CD4-positive, alpha-beta T cell (primary cell): ENCODE measurements around the gene RPS14. TPM values are rescaled to one million over a fixed set of nuclear protein-coding genes. Genes with fewer than 3 reads are reported as not detected.

ENCODE experiments used
- ATAC-seq: fragments of 200-7000 bp; cut with Tn5 transposase; one replicate; pipeline ENCODE4 v1.10.0; 2022; ENCODE audit warnings: mild to moderate bottlenecking; ENCODE audit not compliant: poor library complexity
- CTCF ChIA-PET: fragments of 350-600 bp; sonication (Branson Sonifier 250); formaldehyde crosslinking; loops from one replicate; lab custom pipeline; 2021; ENCODE audit warnings: antibody characterized with exemption, inconsistent platforms; lab: Charles Lee
- POLR2A ChIA-PET: fragments of 350-600 bp; sonication (Branson Sonifier 250); formaldehyde crosslinking; loops from one replicate; lab custom pipeline; 2021; ENCODE audit warnings: antibody characterized with exemption, inconsistent platforms; lab: Charles Lee
- DNase-seq, 14 experiments: peaks; one replicate each; pipeline ENCODE4 v3.0.0-alpha.2; 2013 to 2020; ENCODE audit warnings: mixed read lengths in 2 of 14
- H3K27ac ChIP-seq, 2 donors: one replicate each; pipeline versions ENCODE4 v1.5.1 to v1.7.0; 2013; ENCODE audit warnings: low read length in 2 of 2, low read depth in 1 of 2, mild to moderate bottlenecking in 1 of 2
- H3K27me3 ChIP-seq, 2 experiments: 1 replicate in 1 of 2; 2 replicates in 1 of 2; pipeline versions ENCODE4 v1.6.1 to v1.7.0; 2013; ENCODE audit warnings: low read length in 2 of 2, control low read depth in 1 of 2, mild to moderate bottlenecking in 1 of 2, moderate library complexity in 1 of 2; ENCODE audit not compliant: insufficient read depth in 2 of 2, control insufficient read depth in 1 of 2
- H3K36me3 ChIP-seq: one replicate; pipeline ENCODE4 v1.6.1; 2013; ENCODE audit warnings: low read length, control low read depth; ENCODE audit not compliant: insufficient read depth
- H3K4me1 ChIP-seq: one replicate; pipeline ENCODE4 v1.6.1; 2013; ENCODE audit warnings: low read length, control low read depth; ENCODE audit not compliant: insufficient read depth
- H3K4me3 ChIP-seq: one replicate; pipeline ENCODE4 v1.5.1; 2013; ENCODE audit warnings: mild to moderate bottlenecking, low read length, moderate library complexity
- H3K9me3 ChIP-seq, 2 experiments: 1 replicate in 1 of 2; 2 replicates in 1 of 2; pipeline versions ENCODE4 v1.6.1 to v1.7.0; 2013; ENCODE audit warnings: low read length in 2 of 2, mild to moderate bottlenecking in 2 of 2, control low read depth in 1 of 2, moderate library complexity in 1 of 2; ENCODE audit not compliant: control insufficient read depth in 1 of 2, insufficient read depth in 1 of 2
- H3K27ac Mint-ChIP-seq: one replicate; pipeline ENCODE4 v1.8.0; 2020; ENCODE audit warnings: mixed read lengths
- H3K27me3 Mint-ChIP-seq: one replicate; pipeline ENCODE4 v1.8.0; 2021; ENCODE audit warnings: mixed read lengths
- H3K36me3 Mint-ChIP-seq: one replicate; pipeline ENCODE4 v1.8.0; 2021; ENCODE audit warnings: low read depth, mixed read lengths
- H3K4me1 Mint-ChIP-seq: one replicate; pipeline ENCODE4 v1.8.0; 2021; ENCODE audit warnings: low read depth, mixed read lengths
- H3K4me3 Mint-ChIP-seq: one replicate; pipeline ENCODE4 v1.8.0; 2020; ENCODE audit warnings: mild to moderate bottlenecking, mixed read lengths
- H3K9me3 Mint-ChIP-seq: one replicate; pipeline ENCODE4 v1.8.0; 2020; ENCODE audit warnings: mixed read lengths
- intact Hi-C, 2 experiments: fragments of 100-400 bp; cut with DNase I in 1 of 2; cut with micrococcal nuclease in 1 of 2; formaldehyde crosslinking; loops; one replicate each; pipeline versions ENCODE4 v1.15.1 to v1.9.0; 2023 to 2025; cut with DNase I, micrococcal nuclease
- total RNA-seq, 174 experiments: library from RNA in 2 of 174; stranded (reverse) in 2 of 174; gene quantifications; one replicate each; pipeline ENCODE4 v1.2.3 and lab custom pipeline; 2021 to 2026
- TF ChIP-seq, protein P1 (sequence below): fragments of 200-600 bp; IDR thresholded peaks from one replicate; pipeline ENCODE4 v1.8.0; 2022; ENCODE audit warnings: antibody characterized with exemption, mild to moderate bottlenecking

The RPS14 gene
- total RNA-seq, 2 experiments from 2014 or later, result 5,224 to 5,317 TPM

DNA sequence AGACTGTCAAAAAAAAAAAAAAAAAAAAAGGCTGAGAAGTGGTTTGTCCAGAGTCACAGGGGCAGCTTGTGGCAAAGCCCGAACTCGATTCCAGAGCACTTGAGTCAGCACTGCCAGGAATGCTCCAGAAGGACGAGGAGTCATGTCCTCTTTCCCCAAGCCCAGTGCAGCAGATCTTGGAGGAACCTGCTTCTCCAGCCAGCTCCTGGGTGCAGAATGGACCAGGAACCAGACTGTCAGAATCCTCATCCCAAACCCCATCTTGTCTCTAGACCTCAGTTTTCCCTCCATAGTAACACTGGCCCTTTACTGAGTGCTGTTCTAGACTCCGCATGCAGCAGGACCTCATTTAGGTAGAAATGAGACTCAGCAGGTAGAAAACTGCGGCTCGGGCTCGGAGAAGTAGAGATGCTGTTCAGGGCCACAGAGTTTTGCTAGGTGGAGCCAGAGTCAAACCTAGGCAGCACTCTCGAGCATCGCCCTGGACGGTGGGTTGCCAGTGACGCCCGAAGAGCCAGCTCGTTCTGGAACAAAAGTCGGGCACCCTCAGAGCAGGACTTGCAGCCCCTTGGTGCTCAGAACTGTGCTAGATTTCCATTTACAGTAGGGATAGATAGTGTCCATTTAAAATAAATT, 52.3 kb downstream of the RPS14 start:
- Histone ChIP-seq H3K9me3 (no peaks in the 10 kb centered on the region), H3K4me3 (no peak overlapping the region), H3K27me3 (no peaks in the 10 kb centered on the region), H3K27ac (no peak overlapping the region), H3K4me1 (no peaks in the 10 kb centered on the region), H3K36me3 (peaks cover 91% of the 10 kb centered on the region)
- intact Hi-C loops, result loop anchor here in 1 of 2 experiments (2.0 kb wide), 1 partner anchor 40 kb away; no protein-coding TSS in a partner anchor
- no peaks in the 10 kb centered on the region for H3K27me3 Mint-ChIP-seq
- no peaks in the 10 kb centered on the region for H3K9me3 Mint-ChIP-seq
- H3K4me1 Mint-ChIP-seq, result no peaks in the 10 kb centered on the region
- no peak for DNase-seq
- peaks cover 94% of the 10 kb centered on the region for H3K36me3 Mint-ChIP-seq
- no peak overlapping the region for H3K4me3 Mint-ChIP-seq
- no peak for ATAC-seq
- CTCF ChIA-PET, result interaction anchor here (1.2 to 3.4 kb wide), 3 partner anchors 15 to 53 kb away, joined by 4 to 28 read pairs (median 19); partner anchors contain the start of genes CD74 and RPS14
- POLR2A ChIA-PET, result interaction anchor here (1.9 to 3.0 kb wide), 3 partner anchors 9 to 15 kb away, joined by 5 to 18 read pairs (median 13); partner anchors contain the start of gene CD74
- TF ChIP-seq, protein P1, sequence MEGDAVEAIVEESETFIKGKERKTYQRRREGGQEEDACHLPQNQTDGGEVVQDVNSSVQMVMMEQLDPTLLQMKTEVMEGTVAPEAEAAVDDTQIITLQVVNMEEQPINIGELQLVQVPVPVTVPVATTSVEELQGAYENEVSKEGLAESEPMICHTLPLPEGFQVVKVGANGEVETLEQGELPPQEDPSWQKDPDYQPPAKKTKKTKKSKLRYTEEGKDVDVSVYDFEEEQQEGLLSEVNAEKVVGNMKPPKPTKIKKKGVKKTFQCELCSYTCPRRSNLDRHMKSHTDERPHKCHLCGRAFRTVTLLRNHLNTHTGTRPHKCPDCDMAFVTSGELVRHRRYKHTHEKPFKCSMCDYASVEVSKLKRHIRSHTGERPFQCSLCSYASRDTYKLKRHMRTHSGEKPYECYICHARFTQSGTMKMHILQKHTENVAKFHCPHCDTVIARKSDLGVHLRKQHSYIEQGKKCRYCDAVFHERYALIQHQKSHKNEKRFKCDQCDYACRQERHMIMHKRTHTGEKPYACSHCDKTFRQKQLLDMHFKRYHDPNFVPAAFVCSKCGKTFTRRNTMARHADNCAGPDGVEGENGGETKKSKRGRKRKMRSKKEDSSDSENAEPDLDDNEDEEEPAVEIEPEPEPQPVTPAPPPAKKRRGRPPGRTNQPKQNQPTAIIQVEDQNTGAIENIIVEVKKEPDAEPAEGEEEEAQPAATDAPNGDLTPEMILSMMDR, result no peak
- no peak overlapping the region for H3K27ac Mint-ChIP-seq

DNA sequence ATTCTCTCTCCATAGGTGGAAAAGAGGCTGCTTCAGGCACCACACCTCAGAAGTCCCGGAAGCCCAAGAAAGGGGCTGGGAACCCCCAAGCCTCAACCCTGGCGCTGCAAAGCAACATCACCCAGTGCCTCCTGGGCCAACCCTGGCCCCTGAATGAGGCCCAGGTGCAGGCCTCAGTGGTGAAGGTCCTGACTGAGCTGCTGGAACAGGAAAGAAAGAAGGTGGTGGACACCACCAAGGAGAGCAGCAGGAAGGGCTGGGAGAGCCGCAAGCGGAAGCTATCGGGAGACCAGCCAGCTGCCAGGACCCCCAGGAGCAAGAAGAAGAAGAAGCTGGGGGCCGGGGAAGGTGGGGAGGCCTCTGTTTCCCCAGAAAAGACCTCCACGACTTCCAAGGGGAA, 53.3 kb downstream of the RPS14 start:
- no peaks in the 10 kb centered on the region for H3K9me3 ChIP-seq
- intact Hi-C loops, result loop anchor here in 1 of 2 experiments (2.0 kb wide), 1 partner anchor 41 kb away; no protein-coding TSS in a partner anchor
- Mint-ChIP-seq H3K9me3 (no peaks in the 10 kb centered on the region), H3K27me3 (no peaks in the 10 kb centered on the region), H3K4me3 (no peak overlapping the region), H3K27ac (peak overlapping the region; percentile 16), H3K4me1 (no peaks in the 10 kb centered on the region), H3K36me3 (peaks cover 95% of the 10 kb centered on the region)
- DNase-seq, result no peak
- TF ChIP-seq, protein P1, result no peak
- H3K27ac ChIP-seq, result no peak overlapping the region
- ChIA-PET POLR2A (no interaction called here), CTCF (interaction anchor here (1.9 to 3.4 kb wide), 2 partner anchors 21 to 40 kb away, joined by 4 to 28 read pairs (median 13); no protein-coding TSS in a partner anchor)
- no peak for ATAC-seq
- H3K4me3 ChIP-seq, result no peak overlapping the region
- H3K36me3 ChIP-seq, result peaks cover 91% of the 10 kb centered on the region
- H3K4me1 ChIP-seq, result no peaks in the 10 kb centered on the region
- no peaks in the 10 kb centered on the region for H3K27me3 ChIP-seq

DNA sequence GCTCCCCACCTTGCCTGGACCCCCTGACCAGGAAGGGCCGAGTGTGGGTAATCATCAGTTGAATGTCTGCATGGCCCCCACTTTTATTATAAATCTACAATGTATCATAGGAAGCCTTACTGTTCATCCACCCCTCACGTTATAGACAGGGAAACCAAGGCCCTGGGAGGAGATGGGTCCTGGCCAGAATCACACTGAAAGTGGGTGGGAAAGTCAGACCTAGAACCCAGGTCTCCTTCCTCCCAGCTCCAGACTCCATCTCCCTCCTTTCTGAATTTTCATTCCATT, 53.9 kb downstream of the RPS14 start:
- POLR2A ChIA-PET, result no interaction called here
- H3K36me3 Mint-ChIP-seq, result peaks cover 95% of the 10 kb centered on the region

More for the DNA sequence above, 53.9 kb downstream of the RPS14 start:
- Histone ChIP-seq H3K9me3 (no peaks in the 10 kb centered on the region), H3K36me3 (peaks cover 91% of the 10 kb centered on the region), H3K27ac (no peak overlapping the region), H3K4me1 (no peaks in the 10 kb centered on the region), H3K27me3 (no peaks in the 10 kb centered on the region), H3K4me3 (no peak overlapping the region)
- ATAC-seq (no peak), DNase-seq (no peak)
- intact Hi-C loops, result no loop called here
- Mint-ChIP-seq H3K4me3 (no peak overlapping the region), H3K4me1 (no peaks in the 10 kb centered on the region), H3K9me3 (no peaks in the 10 kb centered on the region), H3K27ac (no peak overlapping the region), H3K27me3 (no peaks in the 10 kb centered on the region)
- TF ChIP-seq, protein P1, result no peak
- CTCF ChIA-PET, result interaction anchor here (1.9 to 2.5 kb wide), 2 partner anchors 21 to 41 kb away, joined by 4 to 13 read pairs; no protein-coding TSS in a partner anchor
